Rectal smooth muscle tissue (tissue), 1 donor: Measurements from ENCODE around the gene OPCML.

ENCODE experiments used
- H3K27ac ChIP-seq: one replicate; pipeline ENCODE4 v1.7.0; 2013; ENCODE audit warnings: low read depth, low read length, inconsistent platforms
- H3K27me3 ChIP-seq: one replicate; pipeline ENCODE4 v1.7.0; 2013; ENCODE audit warnings: low read length; ENCODE audit not compliant: control insufficient read depth, insufficient read depth
- H3K36me3 ChIP-seq: one replicate; pipeline ENCODE4 v1.7.0; 2013; ENCODE audit warnings: low read length; ENCODE audit not compliant: control insufficient read depth, insufficient read depth
- H3K4me1 ChIP-seq: one replicate; pipeline ENCODE4 v1.7.0; 2013; ENCODE audit warnings: low read length; ENCODE audit not compliant: control insufficient read depth, insufficient read depth
- H3K4me3 ChIP-seq: one replicate; pipeline ENCODE4 v1.7.0; 2013; ENCODE audit warnings: low read length
- H3K9ac ChIP-seq: one replicate; pipeline ENCODE4 v1.7.0; 2013; ENCODE audit warnings: low read length

OPCML gene

GRCh38 chr11:132910011-132910760 lies 622.1 kb downstream of the OPCML start:
- H3K27ac ChIP-seq: no peak overlapping the region

GRCh38 chr11:132909021-132909606 lies 623.2 kb downstream of the OPCML start:
- Histone ChIP-seq H3K4me3 (no peak overlapping the region), H3K27ac (no peak overlapping the region), H3K4me1 (no peaks in the 10 kb centered on the region), H3K36me3 (no peaks in the 10 kb centered on the region), H3K27me3 (no peaks in the 10 kb centered on the region), H3K9ac (no peak overlapping the region)

More at GRCh38 chr11:132910011-132910760, 622.1 kb downstream of the OPCML start:
- Histone ChIP-seq H3K36me3 (no peaks in the 10 kb centered on the region), H3K4me3 (no peak overlapping the region), H3K4me1 (no peaks in the 10 kb centered on the region), H3K9ac (no peak overlapping the region), H3K27me3 (no peaks in the 10 kb centered on the region)

DNA sequence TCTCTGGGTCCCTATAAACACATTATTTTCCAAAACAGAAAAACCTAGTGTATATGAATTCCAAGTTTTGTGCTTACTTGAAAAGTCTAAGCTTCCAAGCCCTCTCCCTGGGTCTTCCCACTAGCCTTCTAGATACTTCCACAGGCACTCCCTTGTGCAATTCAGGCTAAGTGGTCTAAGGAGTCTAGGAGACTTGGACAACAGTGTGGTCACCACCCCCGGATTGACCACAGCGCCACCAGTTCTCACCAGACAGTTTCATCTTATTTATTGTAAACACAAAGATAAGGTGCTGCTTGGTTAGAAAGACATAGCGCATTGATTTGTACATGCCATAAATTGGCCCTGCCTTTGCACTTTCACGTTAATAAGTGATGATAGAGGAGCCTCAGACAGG lies 623.9 kb downstream of the OPCML start:
- no peak overlapping the region for H3K4me3 ChIP-seq
- H3K36me3 ChIP-seq: no peaks in the 10 kb centered on the region
- no peaks in the 10 kb centered on the region for H3K27me3 ChIP-seq
- H3K9ac ChIP-seq: no peak overlapping the region
- H3K27ac ChIP-seq: no peak overlapping the region
- H3K4me1 ChIP-seq: no peaks in the 10 kb centered on the region

DNA sequence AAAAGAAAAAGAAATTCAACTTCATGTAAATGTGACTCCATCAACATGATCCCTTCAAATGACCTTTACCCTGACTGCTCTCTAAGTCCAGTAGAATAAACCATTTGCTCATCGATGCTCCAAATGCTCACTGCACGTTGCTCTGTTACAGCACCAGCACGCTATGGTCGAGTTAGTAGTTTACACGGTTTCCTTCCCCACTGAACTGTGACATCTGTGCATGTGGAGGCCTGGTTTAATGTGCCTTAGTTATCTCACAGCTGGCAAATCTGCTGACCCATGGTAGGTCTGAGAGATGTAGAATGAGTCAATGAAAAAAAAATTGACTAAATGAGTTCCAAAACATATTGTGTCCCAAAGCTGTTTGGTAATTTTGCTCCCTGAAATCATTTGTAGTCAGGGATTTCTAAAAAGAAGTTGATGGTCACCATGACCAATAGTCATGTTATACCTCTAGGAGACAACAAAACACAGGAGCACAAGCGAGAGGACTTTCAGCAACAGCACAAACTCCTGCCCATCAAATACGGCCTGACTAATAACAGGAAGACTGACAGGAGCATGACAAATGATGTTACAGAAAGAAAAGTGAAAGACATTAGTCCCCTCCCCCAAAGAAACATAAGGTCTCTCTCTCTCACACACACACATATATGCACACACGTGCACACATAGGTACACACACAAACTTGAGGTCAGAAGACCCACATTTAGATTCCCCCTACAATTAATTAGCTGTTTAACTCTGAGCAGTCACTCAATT lies 624.5 kb downstream of the OPCML start:
- Histone ChIP-seq H3K36me3 (no peaks in the 10 kb centered on the region), H3K9ac (no peak overlapping the region), H3K27me3 (no peaks in the 10 kb centered on the region), H3K4me1 (no peaks in the 10 kb centered on the region), H3K4me3 (no peak overlapping the region), H3K27ac (no peak overlapping the region)

- Histone ChIP-seq H3K9ac (no peak overlapping the region), H3K36me3 (no peaks in the 10 kb centered on the region)
Observed at GRCh38 chr11:132904607-132905006, 627.7 kb downstream of the OPCML start.

DNA sequence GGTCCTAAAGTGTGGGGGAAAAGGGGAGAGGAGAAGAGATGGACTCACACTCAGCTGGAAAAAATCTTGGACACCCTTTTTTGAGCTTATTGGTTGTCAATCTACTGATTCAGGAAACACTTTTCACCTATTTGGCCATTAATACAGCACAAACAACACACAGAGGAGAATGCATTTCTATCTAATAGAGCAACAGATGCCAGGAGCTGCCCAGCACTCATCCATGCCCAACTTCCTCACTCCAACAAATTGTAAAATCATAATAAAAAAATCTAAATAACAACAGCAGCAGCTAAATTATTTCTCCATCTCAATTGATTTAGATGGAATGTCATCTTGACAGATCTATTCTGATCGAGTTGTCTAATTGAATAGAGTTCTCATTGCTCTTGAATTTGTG lies 628.2 kb downstream of the OPCML start:
- Histone ChIP-seq H3K27me3 (no peaks in the 10 kb centered on the region), H3K9ac (no peak overlapping the region), H3K36me3 (no peaks in the 10 kb centered on the region), H3K4me1 (no peaks in the 10 kb centered on the region), H3K4me3 (no peak overlapping the region), H3K27ac (no peak overlapping the region)

More at GRCh38 chr11:132904607-132905006, 627.7 kb downstream of the OPCML start:
- no peaks in the 10 kb centered on the region for H3K27me3 ChIP-seq
- H3K4me1 ChIP-seq: no peaks in the 10 kb centered on the region
- no peak overlapping the region for H3K4me3 ChIP-seq
- H3K27ac ChIP-seq: no peak overlapping the region

DNA sequence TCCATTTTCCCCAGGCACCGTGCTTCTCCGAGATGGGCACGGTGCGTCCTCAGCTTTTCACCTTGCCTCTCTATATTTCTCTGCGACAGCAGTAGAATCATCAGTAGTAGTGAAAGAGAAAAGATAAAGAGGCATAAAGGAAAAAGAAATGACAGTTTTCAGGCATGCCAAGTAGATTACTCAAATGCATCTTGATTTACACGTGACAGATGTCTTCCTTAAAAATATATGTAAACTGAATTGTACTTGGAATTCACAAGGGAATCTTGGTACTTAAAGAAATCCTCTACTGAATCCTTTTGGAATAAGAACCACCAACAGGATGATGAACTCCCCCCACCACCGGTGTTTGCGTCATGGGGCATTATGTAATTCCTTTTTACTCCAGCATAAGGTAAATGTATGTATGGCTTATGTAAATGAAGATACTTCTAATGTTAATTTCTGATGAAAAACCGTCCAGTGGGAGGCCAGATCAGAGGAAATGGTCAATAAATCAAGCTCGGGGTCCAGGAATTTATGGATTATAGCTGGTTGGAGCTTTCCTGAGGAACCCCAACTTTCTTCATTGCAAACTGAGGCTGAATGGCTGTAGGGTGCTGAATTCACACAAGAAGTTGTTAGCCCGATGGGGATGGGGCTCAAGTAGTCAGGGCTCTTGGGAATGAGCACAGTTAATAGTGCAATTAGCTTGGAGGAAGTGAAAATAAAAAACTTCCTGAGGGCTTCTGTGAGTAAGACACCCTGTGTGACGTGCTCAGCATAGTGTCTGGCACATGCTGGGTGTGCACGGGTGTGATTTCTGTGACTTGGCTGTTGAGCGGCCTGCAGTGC lies 630.4 kb downstream of the OPCML start:
- Histone ChIP-seq H3K27ac (no peak overlapping the region), H3K27me3 (no peaks in the 10 kb centered on the region), H3K4me1 (no peaks in the 10 kb centered on the region), H3K9ac (no peak overlapping the region), H3K4me3 (no peak overlapping the region), H3K36me3 (no peaks in the 10 kb centered on the region)

GRCh38 chr11:132898676-132899075 lies 633.6 kb downstream of the OPCML start:
- H3K36me3 ChIP-seq: no peaks in the 10 kb centered on the region
- H3K27me3 ChIP-seq: no peaks in the 10 kb centered on the region
- no peak overlapping the region for H3K9ac ChIP-seq
- no peak overlapping the region for H3K27ac ChIP-seq
- H3K4me1 ChIP-seq: no peaks in the 10 kb centered on the region
- no peak overlapping the region for H3K4me3 ChIP-seq

DNA sequence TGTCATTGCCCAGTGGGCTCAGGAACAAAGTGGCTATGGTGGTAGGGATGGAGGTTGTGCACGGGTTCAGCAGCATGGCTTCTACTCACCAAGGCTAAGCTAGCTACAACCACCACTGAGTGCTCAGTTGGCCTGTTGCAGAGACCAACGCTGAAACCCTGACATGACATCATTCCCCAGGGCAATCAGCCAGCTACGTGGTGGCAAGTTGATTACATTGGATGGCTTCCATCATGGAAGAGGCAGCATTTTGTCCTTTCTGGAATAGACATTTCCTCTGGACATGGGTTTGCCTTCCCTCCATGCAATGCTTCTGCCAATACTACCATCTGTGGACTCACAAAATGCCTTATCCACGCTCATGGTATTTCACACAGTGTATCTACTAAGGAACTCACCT lies 634.3 kb downstream of the OPCML start:
- no peaks in the 10 kb centered on the region for H3K27me3 ChIP-seq
- no peak overlapping the region for H3K27ac ChIP-seq
- no peaks in the 10 kb centered on the region for H3K36me3 ChIP-seq
- H3K9ac ChIP-seq: no peak overlapping the region
- H3K4me1 ChIP-seq: no peaks in the 10 kb centered on the region
- no peak overlapping the region for H3K4me3 ChIP-seq

DNA sequence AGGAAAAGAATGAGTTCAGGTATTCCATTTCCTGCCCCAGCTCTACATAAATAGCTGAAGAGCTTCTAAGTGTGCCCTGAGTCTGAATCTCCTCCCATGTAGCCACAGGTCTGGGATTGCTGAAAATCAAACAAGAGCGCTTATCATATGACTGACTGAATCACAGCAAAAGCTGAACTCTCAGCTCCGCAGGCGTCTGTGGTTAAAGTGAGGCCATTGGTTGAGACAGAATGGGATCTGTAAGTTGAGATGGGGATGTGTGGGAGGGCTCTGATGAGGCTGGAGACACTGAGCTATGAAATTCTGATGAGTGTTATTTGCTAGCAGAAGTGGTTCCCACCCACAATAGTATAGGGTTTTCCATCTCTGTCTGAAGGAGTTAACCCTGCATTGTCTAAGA lies 637.0 kb downstream of the OPCML start:
- H3K4me3 ChIP-seq: no peak overlapping the region
- no peak overlapping the region for H3K27ac ChIP-seq
- no peaks in the 10 kb centered on the region for H3K4me1 ChIP-seq
- H3K27me3 ChIP-seq: no peaks in the 10 kb centered on the region
- no peak overlapping the region for H3K9ac ChIP-seq
- H3K36me3 ChIP-seq: no peaks in the 10 kb centered on the region

- no peak overlapping the region for H3K27ac ChIP-seq
- no peaks in the 10 kb centered on the region for H3K27me3 ChIP-seq
- H3K4me3 ChIP-seq: no peak overlapping the region
- no peak overlapping the region for H3K9ac ChIP-seq
- H3K36me3 ChIP-seq: no peaks in the 10 kb centered on the region
- no peaks in the 10 kb centered on the region for H3K4me1 ChIP-seq
Observed at GRCh38 chr11:132894606-132895005, 637.7 kb downstream of the OPCML start.

DNA sequence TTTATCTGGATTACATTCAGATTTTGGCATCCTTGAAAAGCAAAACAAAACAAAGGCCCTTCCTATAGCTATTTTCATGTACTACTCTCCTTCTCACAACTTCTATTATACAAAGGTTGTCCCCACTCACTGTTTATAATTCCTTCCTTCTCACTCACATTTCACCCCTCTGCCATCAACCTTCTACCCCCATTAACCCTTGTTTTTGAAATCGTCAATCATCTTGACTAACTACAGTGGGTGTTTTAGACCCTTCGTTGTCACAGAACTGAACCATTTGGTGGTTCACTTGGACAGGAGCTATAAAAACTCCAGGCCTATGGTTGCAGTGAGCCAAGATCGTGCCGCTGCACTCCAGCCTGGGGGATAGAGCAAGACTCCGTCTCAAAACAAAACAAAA lies 639.4 kb downstream of the OPCML start:
- H3K4me3 ChIP-seq: no peak overlapping the region
- H3K9ac ChIP-seq: no peak overlapping the region
- H3K27ac ChIP-seq: no peak overlapping the region
- no peaks in the 10 kb centered on the region for H3K27me3 ChIP-seq
- no peaks in the 10 kb centered on the region for H3K36me3 ChIP-seq
- H3K4me1 ChIP-seq: no peaks in the 10 kb centered on the region
